Neural cell (in vitro differentiated cells): ENCODE measurements around the gene ST6GALNAC2. TPM values are rescaled to one million over a fixed set of nuclear protein-coding genes. Genes with fewer than 3 reads are reported as not detected.

Source experiments
- H2AFZ ChIP-seq: fragments of 200-600, 300-800 bp; sonication (generic), shearing (Covaris generic); 2 replicates; pipeline ENCODE4 v1.6.0; 2014; ENCODE audit warnings: low read depth, mild to moderate bottlenecking, antibody characterized with exemption, low read length, moderate library complexity
- H3F3A ChIP-seq: fragments of 200-600 bp; shearing (Covaris generic); 2 replicates; pipeline ENCODE4 v1.6.1; 2016; ENCODE audit warnings: mild to moderate bottlenecking, moderate library complexity, mixed read lengths, antibody characterized with exemption, low read length; ENCODE audit not compliant: insufficient read depth, poor library complexity, severe bottlenecking
- H3K27ac ChIP-seq: fragments of 200-600, 300-800 bp; sonication (generic), shearing (Covaris generic); 2 replicates; pipeline ENCODE4 v1.5.1; 2014; ENCODE audit warnings: mild to moderate bottlenecking, low read length, moderate library complexity
- H3K27me3 ChIP-seq: fragments of 300-800, 200-600 bp; sonication (generic), shearing (Covaris generic); 2 replicates; pipeline ENCODE4 v1.6.0; 2014; ENCODE audit warnings: mild to moderate bottlenecking, low read depth, low read length, moderate library complexity; ENCODE audit not compliant: insufficient read depth
- H3K36me3 ChIP-seq: fragments of 300-800, 200-600 bp; sonication (generic), shearing (Covaris generic); 2 replicates; pipeline ENCODE4 v1.5.1; 2014; ENCODE audit warnings: mild to moderate bottlenecking, antibody characterized with exemption, low read length, moderate library complexity; ENCODE audit not compliant: insufficient read depth
- H3K4me2 ChIP-seq: fragments of 300-800, 200-600 bp; sonication (generic), shearing (Covaris generic); 2 replicates; pipeline ENCODE4 v1.6.0; 2014; ENCODE audit warnings: mild to moderate bottlenecking, low read length
- H3K4me3 ChIP-seq: fragments of 300-800, 200-600 bp; sonication (generic), shearing (Covaris generic); 2 replicates; pipeline ENCODE4 v1.5.1; 2014; ENCODE audit warnings: mild to moderate bottlenecking, low read length, moderate library complexity
- H3K79me2 ChIP-seq: fragments of 200-600 bp; shearing (Covaris generic); replicated peaks from 2 replicates; pipeline ENCODE4 v1.6.0; 2014; ENCODE audit warnings: mild to moderate bottlenecking, low read length, moderate library complexity; ENCODE audit not compliant: insufficient read depth
- H3K9ac ChIP-seq: fragments of 300-800, 200-600 bp; sonication (generic), shearing (Covaris generic); 2 replicates; pipeline ENCODE4 v1.6.1; 2016; ENCODE audit warnings: mild to moderate bottlenecking, low read length, mixed read lengths
- H3K9me2 ChIP-seq: fragments of 200-600 bp; shearing (Covaris generic); 2 replicates; pipeline ENCODE4 v1.6.1; 2016; ENCODE audit warnings: mild to moderate bottlenecking, low read length, mixed read lengths; ENCODE audit not compliant: insufficient read depth
- H3K9me3 ChIP-seq: fragments of 200-600, 300-800 bp; sonication (generic), shearing (Covaris generic); 2 replicates; pipeline ENCODE4 v1.6.1; 2016; ENCODE audit warnings: mild to moderate bottlenecking, mixed run types, low read length, moderate library complexity, mixed read lengths
- H4K20me1 ChIP-seq: fragments of 200-600 bp; shearing (Covaris generic); 2 replicates; pipeline ENCODE4 v1.6.1; 2016; ENCODE audit warnings: mild to moderate bottlenecking, mixed run types; ENCODE audit not compliant: insufficient read depth
- EP300 ChIP-seq: fragments of 450-650 bp; conservative IDR thresholded peaks from 2 replicates; pipeline ENCODE4 v1.6.1; 2014; ENCODE audit warnings: antibody characterized with exemption, mild to moderate bottlenecking, moderate library complexity; ENCODE audit not compliant: poor library complexity, severe bottlenecking
- EZH2 ChIP-seq: fragments of 200-600, 300-800 bp; shearing (Covaris generic), sonication (generic); IDR thresholded peaks from 2 replicates; pipeline ENCODE4 v1.6.1; 2014; ENCODE audit warnings: antibody characterized with exemption, low read length, borderline replicate concordance, mild to moderate bottlenecking; ENCODE audit not compliant: insufficient read depth, poor library complexity, severe bottlenecking
- MXI1 ChIP-seq: fragments of 450-650 bp; conservative IDR thresholded peaks from 2 replicates; pipeline ENCODE4 v1.6.1; 2014; ENCODE audit warnings: antibody characterized with exemption, mild to moderate bottlenecking; ENCODE audit not compliant: poor library complexity, severe bottlenecking
- POLR2AphosphoS5 ChIP-seq: IDR thresholded peaks from 2 replicates; pipeline ENCODE4 v1.6.1; 2012
- RAD21 ChIP-seq: fragments of 450-650 bp; conservative IDR thresholded peaks from 2 replicates; pipeline ENCODE4 v1.6.1; 2014; ENCODE audit warnings: antibody characterized with exemption, mild to moderate bottlenecking, moderate library complexity
- SMC3 ChIP-seq: fragments of 450-650 bp; conservative IDR thresholded peaks from 2 replicates; pipeline ENCODE4 v1.6.1; 2014; ENCODE audit warnings: antibody characterized with exemption, mild to moderate bottlenecking, moderate library complexity; ENCODE audit not compliant: poor library complexity
- TAF1 ChIP-seq: IDR thresholded peaks from 2 replicates; pipeline ENCODE4 v1.6.1; 2012; ENCODE audit warnings: low read depth
- polyA plus RNA-seq: library from polyadenylated mRNA; depleted of rRNA; stranded (reverse); fragments of >200 nt; gene quantifications from 2 replicates; pipeline ENCODE4 v1.2.3, GENCODE V29; 2014
- TF ChIP-seq, protein P1 (sequence below): fragments of 450-650 bp; IDR thresholded peaks from 2 replicates; pipeline ENCODE4 v1.5.1; 2014; ENCODE audit warnings: antibody characterized with exemption, mild to moderate bottlenecking, moderate library complexity; ENCODE audit not compliant: poor library complexity, severe bottlenecking
- TF ChIP-seq, protein P2 (sequence below): IDR thresholded peaks from 2 replicates; pipeline ENCODE4 v1.6.1; 2012; ENCODE audit warnings: borderline replicate concordance

ST6GALNAC2 gene
- polyA plus RNA-seq, 1 donor from 2014 or later, result not detected

DNA sequence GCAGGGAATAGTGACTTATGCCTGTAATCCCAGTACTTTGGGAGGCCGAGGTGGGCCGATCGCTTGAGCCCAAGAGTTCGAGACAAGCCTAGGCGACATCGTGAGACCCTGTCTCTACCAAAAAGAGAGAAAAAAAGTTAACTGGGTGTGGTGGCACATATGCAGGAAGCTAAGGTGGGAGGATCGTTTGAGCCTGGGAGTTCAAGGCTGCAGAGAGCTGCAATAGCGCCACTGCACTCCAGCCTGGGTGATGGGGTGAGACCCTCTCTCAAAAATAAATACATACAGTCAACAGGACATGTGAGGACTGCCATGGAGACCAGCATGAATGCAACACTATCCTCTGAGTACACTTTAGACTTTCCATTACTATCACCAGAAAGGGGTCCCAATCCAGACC is 15.4 kb upstream of the ST6GALNAC2 start:
- no peak overlapping the region for H3K27ac ChIP-seq
- H3K4me3 ChIP-seq, result no peak overlapping the region
- no peaks in the 10 kb centered on the region for H3K36me3 ChIP-seq
- no peaks in the 10 kb centered on the region for H3K27me3 ChIP-seq
- TF ChIP-seq SMC3, result no peak
- no peak for TF ChIP-seq EP300
- no peak for TF ChIP-seq POLR2AphosphoS5
- no peak for TF ChIP-seq RAD21
- no peak for TF ChIP-seq EZH2
- TF ChIP-seq MXI1, result no peak
- TF ChIP-seq, protein P1, sequence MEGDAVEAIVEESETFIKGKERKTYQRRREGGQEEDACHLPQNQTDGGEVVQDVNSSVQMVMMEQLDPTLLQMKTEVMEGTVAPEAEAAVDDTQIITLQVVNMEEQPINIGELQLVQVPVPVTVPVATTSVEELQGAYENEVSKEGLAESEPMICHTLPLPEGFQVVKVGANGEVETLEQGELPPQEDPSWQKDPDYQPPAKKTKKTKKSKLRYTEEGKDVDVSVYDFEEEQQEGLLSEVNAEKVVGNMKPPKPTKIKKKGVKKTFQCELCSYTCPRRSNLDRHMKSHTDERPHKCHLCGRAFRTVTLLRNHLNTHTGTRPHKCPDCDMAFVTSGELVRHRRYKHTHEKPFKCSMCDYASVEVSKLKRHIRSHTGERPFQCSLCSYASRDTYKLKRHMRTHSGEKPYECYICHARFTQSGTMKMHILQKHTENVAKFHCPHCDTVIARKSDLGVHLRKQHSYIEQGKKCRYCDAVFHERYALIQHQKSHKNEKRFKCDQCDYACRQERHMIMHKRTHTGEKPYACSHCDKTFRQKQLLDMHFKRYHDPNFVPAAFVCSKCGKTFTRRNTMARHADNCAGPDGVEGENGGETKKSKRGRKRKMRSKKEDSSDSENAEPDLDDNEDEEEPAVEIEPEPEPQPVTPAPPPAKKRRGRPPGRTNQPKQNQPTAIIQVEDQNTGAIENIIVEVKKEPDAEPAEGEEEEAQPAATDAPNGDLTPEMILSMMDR, result no peak
- TF ChIP-seq, protein P2, sequence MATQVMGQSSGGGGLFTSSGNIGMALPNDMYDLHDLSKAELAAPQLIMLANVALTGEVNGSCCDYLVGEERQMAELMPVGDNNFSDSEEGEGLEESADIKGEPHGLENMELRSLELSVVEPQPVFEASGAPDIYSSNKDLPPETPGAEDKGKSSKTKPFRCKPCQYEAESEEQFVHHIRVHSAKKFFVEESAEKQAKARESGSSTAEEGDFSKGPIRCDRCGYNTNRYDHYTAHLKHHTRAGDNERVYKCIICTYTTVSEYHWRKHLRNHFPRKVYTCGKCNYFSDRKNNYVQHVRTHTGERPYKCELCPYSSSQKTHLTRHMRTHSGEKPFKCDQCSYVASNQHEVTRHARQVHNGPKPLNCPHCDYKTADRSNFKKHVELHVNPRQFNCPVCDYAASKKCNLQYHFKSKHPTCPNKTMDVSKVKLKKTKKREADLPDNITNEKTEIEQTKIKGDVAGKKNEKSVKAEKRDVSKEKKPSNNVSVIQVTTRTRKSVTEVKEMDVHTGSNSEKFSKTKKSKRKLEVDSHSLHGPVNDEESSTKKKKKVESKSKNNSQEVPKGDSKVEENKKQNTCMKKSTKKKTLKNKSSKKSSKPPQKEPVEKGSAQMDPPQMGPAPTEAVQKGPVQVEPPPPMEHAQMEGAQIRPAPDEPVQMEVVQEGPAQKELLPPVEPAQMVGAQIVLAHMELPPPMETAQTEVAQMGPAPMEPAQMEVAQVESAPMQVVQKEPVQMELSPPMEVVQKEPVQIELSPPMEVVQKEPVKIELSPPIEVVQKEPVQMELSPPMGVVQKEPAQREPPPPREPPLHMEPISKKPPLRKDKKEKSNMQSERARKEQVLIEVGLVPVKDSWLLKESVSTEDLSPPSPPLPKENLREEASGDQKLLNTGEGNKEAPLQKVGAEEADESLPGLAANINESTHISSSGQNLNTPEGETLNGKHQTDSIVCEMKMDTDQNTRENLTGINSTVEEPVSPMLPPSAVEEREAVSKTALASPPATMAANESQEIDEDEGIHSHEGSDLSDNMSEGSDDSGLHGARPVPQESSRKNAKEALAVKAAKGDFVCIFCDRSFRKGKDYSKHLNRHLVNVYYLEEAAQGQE, result no peak
- TF ChIP-seq TAF1, result no peak
- no peak overlapping the region for H2AFZ ChIP-seq
- H3K9me2 ChIP-seq, result no peaks in the 10 kb centered on the region
- H3K9ac ChIP-seq, result no peak overlapping the region
- no peaks in the 10 kb centered on the region for H3F3A ChIP-seq
- H3K9me3 ChIP-seq, result no peaks in the 10 kb centered on the region
- H4K20me1 ChIP-seq, result no peaks in the 10 kb centered on the region
- no peak overlapping the region for H3K4me2 ChIP-seq
- H3K79me2 ChIP-seq, result no peaks in the 10 kb centered on the region

DNA sequence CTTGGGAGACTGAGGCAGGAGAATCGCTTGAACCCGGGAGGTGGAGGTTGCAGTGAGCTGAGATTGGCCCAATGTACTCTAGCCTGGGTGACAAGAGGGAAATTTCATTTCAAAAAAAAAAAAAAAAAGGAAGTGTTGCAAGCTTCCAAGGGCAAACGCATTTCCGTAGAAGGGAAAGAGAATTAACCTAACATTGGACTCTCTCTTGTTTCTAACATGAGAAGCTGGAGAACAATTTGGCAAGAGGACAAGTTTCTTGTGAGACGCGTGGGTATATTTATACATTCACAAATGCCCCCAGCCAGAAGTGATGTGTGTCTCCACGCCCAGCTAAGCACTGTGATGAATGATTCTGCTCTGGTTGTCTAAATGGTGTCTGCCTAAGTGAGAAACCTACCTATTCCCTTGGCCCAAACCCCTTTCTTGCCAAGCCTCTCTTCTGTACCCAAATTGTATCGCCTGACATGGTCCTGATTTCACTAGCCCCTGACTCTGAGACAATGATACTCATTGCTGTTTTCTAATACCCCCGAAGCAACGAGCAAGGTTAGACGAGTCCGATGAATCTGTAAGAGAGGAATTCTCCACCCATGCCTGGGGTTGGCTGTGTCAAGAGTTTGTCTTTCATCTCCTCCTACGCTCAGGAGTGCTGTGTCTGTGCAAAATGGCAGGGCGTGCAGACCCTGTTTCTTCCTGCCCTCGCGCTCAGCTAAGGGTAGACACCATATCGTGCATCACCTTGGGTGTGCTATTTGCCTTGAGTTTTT is 14.2 kb upstream of the ST6GALNAC2 start:
- Histone ChIP-seq H3K27me3 (no peaks in the 10 kb centered on the region), H3K27ac (no peak overlapping the region), H3K9me3 (no peaks in the 10 kb centered on the region), H3K4me3 (no peak overlapping the region), H3K36me3 (no peaks in the 10 kb centered on the region), H3K79me2 (no peaks in the 10 kb centered on the region), H3K4me2 (no peak overlapping the region), H2AFZ (no peak overlapping the region), H4K20me1 (no peaks in the 10 kb centered on the region), H3F3A (no peaks in the 10 kb centered on the region), H3K9ac (no peak overlapping the region), H3K9me2 (no peaks in the 10 kb centered on the region)
- no peak for TF ChIP-seq EZH2
- TF ChIP-seq TAF1, result no peak
- no peak for TF ChIP-seq MXI1
